GM21381 (cell line): ENCODE results near the gene CDC5L.

ENCODE experiments used
- ATAC-seq: cut with Tn5 transposase; IDR thresholded peaks from one replicate; pipeline ENCODE4 v1.9.1; 2021; ENCODE audit warnings: mild to moderate bottlenecking, moderate library complexity; ENCODE audit not compliant: unreplicated experiment

The CDC5L gene

GRCh38 chr6:44495036-44495901, 107.8 kb downstream of the CDC5L start:
- no peak for ATAC-seq

DNA sequence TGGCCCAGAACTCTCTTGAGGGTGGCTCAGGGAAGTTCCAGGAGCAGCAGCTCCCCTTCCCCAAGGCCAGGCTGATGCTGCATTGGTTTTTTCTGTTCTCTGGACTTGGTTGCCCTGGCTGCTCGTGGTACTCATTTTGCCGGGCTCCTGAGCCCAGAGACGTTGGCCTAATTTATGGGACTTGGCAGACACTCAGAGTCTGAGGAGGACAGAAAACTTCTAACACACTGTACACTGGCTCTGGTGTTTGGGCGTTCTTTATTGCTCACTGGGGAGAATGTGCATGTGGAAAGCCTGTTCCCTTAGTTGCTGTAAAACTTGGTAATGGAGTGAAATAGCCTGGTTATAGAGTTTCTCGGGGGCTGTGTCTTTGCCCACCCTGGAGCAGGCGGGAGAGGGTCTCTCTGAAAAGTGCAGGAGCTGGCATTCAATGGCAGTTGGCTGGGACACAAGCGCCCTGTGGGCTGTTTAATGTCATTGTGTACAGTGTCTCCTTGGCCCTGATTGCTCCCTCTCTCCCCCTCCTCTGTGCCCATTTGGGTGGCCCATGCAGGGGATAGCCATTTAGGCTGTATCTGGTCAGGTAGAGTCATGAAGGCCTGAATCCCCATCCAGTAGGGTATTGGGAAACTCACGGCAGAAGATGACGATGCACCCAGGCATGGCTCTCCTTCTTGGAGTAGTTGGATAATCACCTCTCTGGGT, 109.3 kb downstream of the CDC5L start:
- ATAC-seq: no peak

- no peak for ATAC-seq
Observed at GRCh38 chr6:44497807-44498206, 110.3 kb downstream of the CDC5L start.

- no peak for ATAC-seq
Observed at GRCh38 chr6:44498436-44498835, 110.9 kb downstream of the CDC5L start.

- no peak for ATAC-seq
Observed at GRCh38 chr6:44499609-44500008, 112.1 kb downstream of the CDC5L start.
